ENCODE measurements around the gene SNX27. TPM values are rescaled to one million over a fixed set of nuclear protein-coding genes. Genes with fewer than 3 reads are reported as not detected.
"Not testable (repeated sequence)": the region's sequence is repeated elsewhere in the genome, so short reads cannot be mapped to it uniquely, and the experiment has no call there.

Gene SNX27
- total RNA-seq, 4 donors from 2014 or later: 48.1 to 61.1 (median 53.8) TPM

DNA sequence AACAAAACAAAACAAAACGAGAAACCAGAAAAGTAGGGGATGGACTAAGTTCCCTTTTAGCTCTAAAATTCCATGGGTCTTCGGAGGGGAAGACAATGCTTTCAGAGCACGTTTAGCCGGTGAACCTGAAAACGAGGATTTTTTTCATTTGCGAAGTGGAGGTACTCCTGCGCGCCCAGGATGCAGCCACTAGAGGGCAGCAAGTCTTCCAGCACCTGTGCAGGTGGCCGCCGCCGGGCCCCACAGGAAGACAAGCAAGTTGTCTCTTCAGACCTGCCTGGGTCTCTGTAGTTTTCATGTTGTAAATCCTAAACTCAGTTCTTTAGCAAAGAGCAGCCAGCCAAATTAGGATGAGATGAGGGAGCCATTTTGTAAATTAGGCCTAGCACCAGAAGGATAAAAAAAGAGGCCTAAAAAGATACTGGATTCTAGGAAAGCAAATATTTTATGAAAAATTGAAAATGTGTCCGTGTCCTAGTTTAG is 17.7 kb upstream of the SNX27 start:
- TF ChIP-seq, protein P1, sequence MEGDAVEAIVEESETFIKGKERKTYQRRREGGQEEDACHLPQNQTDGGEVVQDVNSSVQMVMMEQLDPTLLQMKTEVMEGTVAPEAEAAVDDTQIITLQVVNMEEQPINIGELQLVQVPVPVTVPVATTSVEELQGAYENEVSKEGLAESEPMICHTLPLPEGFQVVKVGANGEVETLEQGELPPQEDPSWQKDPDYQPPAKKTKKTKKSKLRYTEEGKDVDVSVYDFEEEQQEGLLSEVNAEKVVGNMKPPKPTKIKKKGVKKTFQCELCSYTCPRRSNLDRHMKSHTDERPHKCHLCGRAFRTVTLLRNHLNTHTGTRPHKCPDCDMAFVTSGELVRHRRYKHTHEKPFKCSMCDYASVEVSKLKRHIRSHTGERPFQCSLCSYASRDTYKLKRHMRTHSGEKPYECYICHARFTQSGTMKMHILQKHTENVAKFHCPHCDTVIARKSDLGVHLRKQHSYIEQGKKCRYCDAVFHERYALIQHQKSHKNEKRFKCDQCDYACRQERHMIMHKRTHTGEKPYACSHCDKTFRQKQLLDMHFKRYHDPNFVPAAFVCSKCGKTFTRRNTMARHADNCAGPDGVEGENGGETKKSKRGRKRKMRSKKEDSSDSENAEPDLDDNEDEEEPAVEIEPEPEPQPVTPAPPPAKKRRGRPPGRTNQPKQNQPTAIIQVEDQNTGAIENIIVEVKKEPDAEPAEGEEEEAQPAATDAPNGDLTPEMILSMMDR (IDR thresholded peaks at IDR 0.05): peak; percentile 81 to 94 (median 88)
- TF ChIP-seq POLR2AphosphoS5 (IDR thresholded peaks at IDR 0.05) (no peak), EP300 (IDR thresholded peaks at IDR 0.05) (no peak), POLR2A (IDR thresholded peaks at IDR 0.05) (no peak)
- 8 to 9% methylated on average over 4 to 12 of the region's 12 CpGs for WGBS, 2 donors (ENCODE audit: low coverage in 1 of 2)
- no peak overlapping the region for H3K4me3 ChIP-seq

DNA sequence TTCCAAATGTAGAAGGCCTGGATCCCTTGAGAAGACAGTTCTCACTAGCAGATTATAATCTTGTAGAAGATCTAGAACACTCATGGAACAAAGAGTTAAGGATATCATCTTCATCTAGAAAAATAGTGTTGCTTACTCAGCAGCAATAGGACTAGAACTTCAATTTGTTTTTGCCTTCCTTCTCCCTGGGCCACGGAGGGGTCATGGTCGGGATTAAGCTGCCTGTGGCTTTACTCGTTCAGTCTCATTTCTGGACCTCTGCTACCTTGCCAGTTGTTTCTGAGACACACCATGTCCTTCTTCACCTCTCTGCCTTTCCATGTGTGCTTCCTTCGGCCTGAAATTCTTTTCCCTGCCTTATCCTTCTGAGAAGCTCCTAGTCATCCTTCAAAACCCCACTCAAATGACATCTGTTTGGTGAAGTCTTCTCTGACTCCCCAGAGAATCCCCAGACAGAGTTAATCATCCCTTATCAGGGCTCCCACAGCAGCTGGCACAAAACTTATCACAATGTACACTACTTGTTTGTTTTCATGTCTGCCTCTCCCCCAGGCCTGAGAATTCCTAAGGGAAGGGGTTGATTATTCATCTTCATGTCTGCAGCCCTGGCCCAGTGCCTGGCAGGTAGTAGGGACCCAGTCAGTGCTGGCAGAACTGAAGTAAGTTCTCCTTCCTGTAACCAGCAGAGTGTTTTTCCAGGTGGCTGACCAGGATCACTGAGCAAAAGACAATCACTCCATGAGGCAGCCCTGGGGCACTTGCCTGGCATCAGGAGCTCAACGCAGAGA is 15.5 kb upstream of the SNX27 start:
- 68 to 89% methylated on average over 4 of the region's 5 CpGs for WGBS, 2 donors (ENCODE audit: low coverage in 1 of 2)
- Histone ChIP-seq H3K36me3 (no peaks in the 10 kb centered on the region), H3K27ac (no peak overlapping the region), H3K9me3 (peaks cover 0 to 2% (median 0%) of the 10 kb centered on the region in 3 donors), H3K27me3 (no peaks in the 10 kb centered on the region), H3K4me1 (peaks cover 0 to 8% (median 0%) of the 10 kb centered on the region in 3 donors), H3K4me3 (no peak overlapping the region)
- no peak for ATAC-seq
- TF ChIP-seq POLR2A (IDR thresholded peaks at IDR 0.05) (no peak), EP300 (IDR thresholded peaks at IDR 0.05) (no peak), POLR2AphosphoS5 (IDR thresholded peaks at IDR 0.05) (no peak)
- TF ChIP-seq, protein P1 (IDR thresholded peaks at IDR 0.05): no peak

More for the DNA sequence above, 17.7 kb upstream of the SNX27 start:
- Histone ChIP-seq H3K27me3 (no peaks in the 10 kb centered on the region), H3K27ac (no peak overlapping the region), H3K36me3 (no peaks in the 10 kb centered on the region), H3K9me3 (peaks cover 0 to 9% (median 0%) of the 10 kb centered on the region in 3 donors), H3K4me1 (peaks cover 0 to 8% (median 0%) of the 10 kb centered on the region in 3 donors)
- ATAC-seq: peak; percentile 65

DNA sequence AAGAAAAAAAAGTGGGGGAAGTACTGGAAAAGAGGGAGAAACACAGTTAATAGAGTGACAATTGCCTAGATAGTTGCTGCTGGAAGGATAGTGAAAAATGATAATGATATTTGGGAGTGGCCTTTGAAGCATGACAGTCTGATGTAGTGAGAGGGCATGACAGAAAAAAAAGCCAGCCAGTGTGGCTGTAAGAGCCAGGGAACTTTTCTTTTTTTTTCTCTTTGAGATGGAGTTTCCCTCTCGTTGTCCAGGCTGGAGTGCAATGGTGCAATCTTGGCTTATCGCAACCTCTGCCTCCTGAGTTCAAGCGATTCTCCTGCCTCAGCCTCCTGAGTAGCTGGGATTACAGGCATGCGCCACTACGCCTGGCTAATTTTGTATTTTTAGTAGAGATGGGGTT is 9.3 kb upstream of the SNX27 start:
- H3K4me1 ChIP-seq, H3K27ac ChIP-seq, H3K4me3 ChIP-seq, H3K9me3 ChIP-seq, ATAC-seq, H3K36me3 ChIP-seq, H3K27me3 ChIP-seq: not testable (repeated sequence)
- WGBS, 2 donors (ENCODE audit: low coverage in 1 of 2): 74 to 93% methylated on average over 4 to 5 of the region's 5 CpGs

DNA sequence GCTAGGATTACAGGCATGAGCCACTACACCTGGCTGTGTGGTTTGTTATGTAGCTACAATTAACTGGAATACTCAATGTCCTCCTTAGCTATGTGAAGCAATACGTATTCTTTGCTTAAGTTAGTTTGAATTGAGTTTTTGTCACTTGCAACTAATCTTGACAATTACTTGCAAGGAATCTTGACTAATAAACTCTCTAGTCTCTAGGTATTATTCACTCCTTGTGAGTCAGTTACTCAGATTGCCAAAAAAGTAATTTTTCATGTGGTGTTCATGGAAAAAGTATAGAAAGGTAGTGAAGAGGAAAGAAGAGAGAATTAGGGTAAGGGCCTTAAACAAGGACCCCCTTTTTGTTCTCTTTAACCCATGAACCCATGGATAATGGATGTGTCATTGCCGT is 7.6 kb upstream of the SNX27 start:
- Histone ChIP-seq H3K4me3 (no peak overlapping the region), H3K4me1 (peaks cover 0 to 15% (median 0%) of the 10 kb centered on the region in 3 donors), H3K9me3 (no peaks in the 10 kb centered on the region), H3K27me3 (no peaks in the 10 kb centered on the region), H3K36me3 (no peaks in the 10 kb centered on the region), H3K27ac (no peak overlapping the region)
- 33 to 52% methylated on average over 1 to 2 of the region's 2 CpGs for WGBS, 2 donors (ENCODE audit: low coverage in 1 of 2)
- no peak for ATAC-seq
- TF ChIP-seq POLR2A (IDR thresholded peaks at IDR 0.05): no peak
- TF ChIP-seq POLR2AphosphoS5 (IDR thresholded peaks at IDR 0.05): no peak
- no peak for TF ChIP-seq EP300 (IDR thresholded peaks at IDR 0.05)
- TF ChIP-seq, protein P1 (IDR thresholded peaks at IDR 0.05): no peak

DNA sequence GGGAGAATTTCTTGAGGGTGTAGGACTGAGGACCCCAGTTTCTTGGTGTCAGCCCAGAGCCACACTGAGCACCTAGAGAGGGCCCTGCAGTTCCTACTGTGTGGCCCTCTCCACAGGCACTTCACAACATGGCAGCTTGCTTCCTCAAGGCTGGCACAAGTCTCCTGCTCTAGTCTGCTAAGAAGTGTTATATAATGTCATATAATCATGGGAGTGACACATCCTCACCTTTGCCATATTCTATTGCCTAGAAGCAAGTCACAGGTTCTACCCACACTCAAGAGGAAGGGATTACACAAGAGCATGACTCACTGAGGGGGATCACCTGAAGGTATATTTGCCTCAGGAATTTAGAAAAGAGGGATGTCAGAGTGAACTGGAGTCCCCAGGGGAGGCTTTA is 5.5 kb upstream of the SNX27 start:
- Histone ChIP-seq H3K4me3 (no peak overlapping the region), H3K36me3 (no peaks in the 10 kb centered on the region), H3K27me3 (no peaks in the 10 kb centered on the region), H3K27ac (no peak overlapping the region), H3K4me1 (peaks cover 0 to 23% (median 0%) of the 10 kb centered on the region in 3 donors), H3K9me3 (no peaks in the 10 kb centered on the region)
- ATAC-seq: no peak
- no peak for TF ChIP-seq POLR2AphosphoS5 (IDR thresholded peaks at IDR 0.05)
- no peak for TF ChIP-seq POLR2A (IDR thresholded peaks at IDR 0.05)
- no peak for TF ChIP-seq EP300 (IDR thresholded peaks at IDR 0.05)
- TF ChIP-seq, protein P1 (IDR thresholded peaks at IDR 0.05): no peak
